HEK293 (cell line): ENCODE data around the gene EXOC2.

Experiments
- CTCF ChIA-PET: fragments of 350-600 bp; formaldehyde crosslinking; extraction: SDS; loops from one replicate; lab custom pipeline; 2021; ENCODE audit warnings: antibody characterized with exemption; lab: Yijun Ruan, JAX
- POLR2A ChIA-PET: fragments of 300-600 bp; formaldehyde crosslinking; extraction: SDS; loops from one replicate; lab custom pipeline; 2020; ENCODE audit warnings: antibody characterized with exemption, inconsistent platforms; lab: Yijun Ruan, JAX
- H3K27ac ChIP-seq: fragments of 200-500 bp; sonication (Bioruptor generic); 2 replicates; pipeline ENCODE4 v1.5.1; 2014; ENCODE audit warnings: low read depth, low read length, control low read depth, inconsistent platforms; ENCODE audit errors: extremely low read depth
- H3K36me3 ChIP-seq, 2 experiments: fragments of 200-500 bp in 1 of 2; sonication (Bioruptor generic) in 1 of 2; 1 replicate in 1 of 2; 2 replicates in 1 of 2; pipeline ENCODE4 v1.5.1; 2014 to 2017; ENCODE audit warnings: inconsistent platforms in 2 of 2, low read length in 2 of 2; ENCODE audit not compliant: control insufficient read depth in 2 of 2, insufficient read depth in 1 of 2
- H3K4me1 ChIP-seq: fragments of 200-500 bp; sonication (Bioruptor generic); 2 replicates; pipeline ENCODE4 v1.5.1; 2014; ENCODE audit warnings: mild to moderate bottlenecking, low read length, inconsistent platforms; ENCODE audit not compliant: control insufficient read depth, insufficient read depth
- H3K4me3 ChIP-seq: 2 replicates; pipeline ENCODE4 v1.5.1; 2011; ENCODE audit warnings: low read depth, mild to moderate bottlenecking, control low read depth, low read length, moderate library complexity
- H3K9me3 ChIP-seq: fragments of 200-500 bp; sonication (Bioruptor generic); 2 replicates; pipeline ENCODE4 v1.5.1; 2014; ENCODE audit warnings: low read depth, low read length, inconsistent platforms; ENCODE audit not compliant: control insufficient read depth, insufficient read depth
- GLIS1 ChIP-seq: fragments of 450-650 bp; formaldehyde crosslinking; IDR thresholded peaks from 2 replicates; pipeline ENCODE4 v1.5.1; 2016; ENCODE audit warnings: missing biosample characterization, missing genetic modification characterization
- MEIS1 ChIP-seq: sonication (generic); formaldehyde crosslinking; IDR thresholded peaks from 2 replicates; pipeline ENCODE4 v1.8.1; 2022; ENCODE audit warnings: missing genetic modification reagents, mild to moderate bottlenecking, borderline replicate concordance
- PRDM4 ChIP-seq: fragments of 450-650 bp; formaldehyde crosslinking; IDR thresholded peaks from 2 replicates; pipeline ENCODE4 v1.5.1; 2017; ENCODE audit warnings: missing biosample characterization, missing genetic modification characterization
- SETDB1 ChIP-seq: IDR thresholded peaks from one replicate; pipeline ENCODE4 v1.6.1; 2017; ENCODE audit warnings: mild to moderate bottlenecking, low read length, moderate library complexity, mixed read lengths; ENCODE audit not compliant: insufficient read length
- TSHZ1 ChIP-seq: fragments of 450-650 bp; formaldehyde crosslinking; IDR thresholded peaks from 2 replicates; pipeline ENCODE4 v1.5.1; 2016; ENCODE audit warnings: missing biosample characterization, missing genetic modification characterization, borderline replicate concordance
- ZIC2 ChIP-seq: fragments of 450-650 bp; formaldehyde crosslinking; IDR thresholded peaks from 2 replicates; pipeline ENCODE4 v1.5.1; 2016; ENCODE audit warnings: missing biosample characterization, missing genetic modification characterization
- ZNF114 ChIP-seq: fragments of 450-650 bp; formaldehyde crosslinking; IDR thresholded peaks from 2 replicates; pipeline ENCODE4 v1.5.0; 2017; ENCODE audit warnings: missing biosample characterization, missing genetic modification characterization
- ZNF501 ChIP-seq: fragments of 450-650 bp; formaldehyde crosslinking; IDR thresholded peaks from 2 replicates; pipeline ENCODE4 v1.5.1; 2016; ENCODE audit warnings: missing biosample characterization, missing genetic modification characterization
- ZNF555 ChIP-seq: fragments of 450-650 bp; formaldehyde crosslinking; conservative IDR thresholded peaks from 2 replicates; pipeline ENCODE4 v1.5.1; 2017; ENCODE audit warnings: missing biosample characterization, mild to moderate bottlenecking, missing genetic modification characterization, inconsistent platforms
- ZNF747 ChIP-seq: fragments of 450-650 bp; formaldehyde crosslinking; IDR thresholded peaks from 2 replicates; pipeline ENCODE4 v1.5.1; 2016; ENCODE audit warnings: missing biosample characterization, missing genetic modification characterization
- ZNF837 ChIP-seq: fragments of 450-650 bp; formaldehyde crosslinking; IDR thresholded peaks from 2 replicates; pipeline ENCODE4 v1.5.1; 2016; ENCODE audit warnings: missing biosample characterization, missing genetic modification characterization
- TF ChIP-seq, protein P1 (sequence below): fragments of 450-650 bp; formaldehyde crosslinking; IDR thresholded peaks from 2 replicates; pipeline ENCODE4 v1.5.1; 2016; ENCODE audit warnings: missing biosample characterization, missing genetic modification characterization
- TF ChIP-seq, protein P2 (sequence below): fragments of 450-650 bp; formaldehyde crosslinking; IDR thresholded peaks from 2 replicates; pipeline ENCODE4 v1.5.1; 2016; ENCODE audit warnings: missing biosample characterization, missing genetic modification characterization

EXOC2 gene

GRCh38 chr6:703552-703951 is 10.6 kb upstream of the EXOC2 start (continued):
- TF ChIP-seq ZNF501 (tag by site-specific recombination) (no peak), ZNF747 (no peak), ZNF837 (tag by site-specific recombination) (no peak), SETDB1 (no peak)
- TF ChIP-seq, protein P1, sequence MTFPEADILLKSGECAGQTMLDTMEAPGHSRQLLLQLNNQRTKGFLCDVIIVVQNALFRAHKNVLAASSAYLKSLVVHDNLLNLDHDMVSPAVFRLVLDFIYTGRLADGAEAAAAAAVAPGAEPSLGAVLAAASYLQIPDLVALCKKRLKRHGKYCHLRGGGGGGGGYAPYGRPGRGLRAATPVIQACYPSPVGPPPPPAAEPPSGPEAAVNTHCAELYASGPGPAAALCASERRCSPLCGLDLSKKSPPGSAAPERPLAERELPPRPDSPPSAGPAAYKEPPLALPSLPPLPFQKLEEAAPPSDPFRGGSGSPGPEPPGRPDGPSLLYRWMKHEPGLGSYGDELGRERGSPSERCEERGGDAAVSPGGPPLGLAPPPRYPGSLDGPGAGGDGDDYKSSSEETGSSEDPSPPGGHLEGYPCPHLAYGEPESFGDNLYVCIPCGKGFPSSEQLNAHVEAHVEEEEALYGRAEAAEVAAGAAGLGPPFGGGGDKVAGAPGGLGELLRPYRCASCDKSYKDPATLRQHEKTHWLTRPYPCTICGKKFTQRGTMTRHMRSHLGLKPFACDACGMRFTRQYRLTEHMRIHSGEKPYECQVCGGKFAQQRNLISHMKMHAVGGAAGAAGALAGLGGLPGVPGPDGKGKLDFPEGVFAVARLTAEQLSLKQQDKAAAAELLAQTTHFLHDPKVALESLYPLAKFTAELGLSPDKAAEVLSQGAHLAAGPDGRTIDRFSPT (tag by site-specific recombination): no peak

DNA sequence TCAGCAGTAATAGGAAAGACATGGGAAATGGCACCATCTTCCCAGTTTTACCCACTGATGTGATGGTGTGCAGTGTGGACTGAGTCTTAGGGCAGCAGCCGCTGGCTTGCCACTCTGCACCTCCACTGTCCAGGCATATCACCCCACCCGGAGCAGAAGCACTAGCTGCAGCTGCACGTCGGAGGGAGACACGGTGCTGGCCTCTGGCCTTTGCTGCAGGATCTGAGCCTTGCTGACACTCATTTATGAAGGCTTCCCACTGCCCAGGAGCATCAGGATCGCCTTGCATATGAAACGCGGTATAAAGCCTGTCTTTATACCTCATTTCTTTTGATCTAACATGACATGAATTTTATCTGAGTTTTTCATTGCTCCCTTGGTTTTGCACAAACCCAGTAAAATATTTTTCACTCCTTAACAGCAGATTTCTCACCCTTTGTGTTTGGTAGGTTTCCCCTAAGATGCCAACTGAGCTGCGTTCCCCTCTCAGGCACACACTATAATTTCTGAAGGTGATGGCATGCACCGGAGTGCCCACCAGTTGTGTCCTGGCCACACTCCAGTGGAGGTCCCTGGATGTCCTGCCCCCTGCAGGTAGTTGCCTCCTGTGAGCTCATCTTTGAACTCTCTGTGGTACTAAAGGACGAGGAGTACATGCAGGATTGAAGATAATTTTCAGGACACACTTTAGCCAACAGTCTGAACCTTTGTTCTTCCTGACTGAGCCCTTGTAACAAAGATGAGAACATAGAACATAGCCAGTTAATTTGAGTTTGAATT is 9.0 kb upstream of the EXOC2 start:
- no peaks in the 10 kb centered on the region; the same call in 1 of the 2 replicates for H3K4me1 ChIP-seq
- ChIA-PET POLR2A (interaction anchor here (1.8 to 3.0 kb wide), 2 partner anchors 9 to 77 kb away, joined by 4 to 13 read pairs; partner anchors contain the start of gene EXOC2), CTCF (interaction anchor here (0.6 to 1.4 kb wide), 6 partner anchors 45 to 695 kb away, joined by 3 to 4 read pairs (median 3); no protein-coding TSS in a partner anchor)
- no peaks in the 10 kb centered on the region for H3K36me3 ChIP-seq
- TF ChIP-seq TSHZ1 (no peak), GLIS1 (tag by site-specific recombination) (no peak), ZNF555 (tag by site-specific recombination) (no peak), ZNF114 (tag by site-specific recombination) (no peak), PRDM4 (tag by site-specific recombination) (no peak), ZIC2 (tag by site-specific recombination) (peak; percentile 44), MEIS1 (CRISPR knock-in tag) (no peak)
- TF ChIP-seq, protein P2, sequence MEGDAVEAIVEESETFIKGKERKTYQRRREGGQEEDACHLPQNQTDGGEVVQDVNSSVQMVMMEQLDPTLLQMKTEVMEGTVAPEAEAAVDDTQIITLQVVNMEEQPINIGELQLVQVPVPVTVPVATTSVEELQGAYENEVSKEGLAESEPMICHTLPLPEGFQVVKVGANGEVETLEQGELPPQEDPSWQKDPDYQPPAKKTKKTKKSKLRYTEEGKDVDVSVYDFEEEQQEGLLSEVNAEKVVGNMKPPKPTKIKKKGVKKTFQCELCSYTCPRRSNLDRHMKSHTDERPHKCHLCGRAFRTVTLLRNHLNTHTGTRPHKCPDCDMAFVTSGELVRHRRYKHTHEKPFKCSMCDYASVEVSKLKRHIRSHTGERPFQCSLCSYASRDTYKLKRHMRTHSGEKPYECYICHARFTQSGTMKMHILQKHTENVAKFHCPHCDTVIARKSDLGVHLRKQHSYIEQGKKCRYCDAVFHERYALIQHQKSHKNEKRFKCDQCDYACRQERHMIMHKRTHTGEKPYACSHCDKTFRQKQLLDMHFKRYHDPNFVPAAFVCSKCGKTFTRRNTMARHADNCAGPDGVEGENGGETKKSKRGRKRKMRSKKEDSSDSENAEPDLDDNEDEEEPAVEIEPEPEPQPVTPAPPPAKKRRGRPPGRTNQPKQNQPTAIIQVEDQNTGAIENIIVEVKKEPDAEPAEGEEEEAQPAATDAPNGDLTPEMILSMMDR (tag by site-specific recombination): peak; percentile 28; the same call in 1 of the 2 replicates
- H3K9me3 ChIP-seq: no peaks in the 10 kb centered on the region
- no peak overlapping the region for H3K4me3 ChIP-seq
- H3K27ac ChIP-seq: no peak overlapping the region
